Thyroid gland (tissue), 4 donors: Measurements from ENCODE around the gene SLC24A4.

Experiments
- POLR2A ChIP-seq, 2 donors: fragments of 450-650 bp; IDR thresholded peaks; one replicate each; pipeline ENCODE4 v1.6.1; 2017; ENCODE audit warnings: antibody characterized with exemption in 2 of 2, mild to moderate bottlenecking in 2 of 2, moderate library complexity in 1 of 2
- TF ChIP-seq, protein P1 (sequence below), 6 experiments: fragments of 200-600 bp in 3 of 6; fragments of 450-650 bp in 3 of 6; sonication (generic) in 3 of 6; IDR thresholded peaks; one replicate each; pipeline ENCODE4 v1.5.1; 2016 to 2019; ENCODE audit warnings: antibody characterized with exemption in 6 of 6, mild to moderate bottlenecking in 2 of 6, inconsistent platforms in 1 of 6, moderate library complexity in 1 of 6

DNA sequence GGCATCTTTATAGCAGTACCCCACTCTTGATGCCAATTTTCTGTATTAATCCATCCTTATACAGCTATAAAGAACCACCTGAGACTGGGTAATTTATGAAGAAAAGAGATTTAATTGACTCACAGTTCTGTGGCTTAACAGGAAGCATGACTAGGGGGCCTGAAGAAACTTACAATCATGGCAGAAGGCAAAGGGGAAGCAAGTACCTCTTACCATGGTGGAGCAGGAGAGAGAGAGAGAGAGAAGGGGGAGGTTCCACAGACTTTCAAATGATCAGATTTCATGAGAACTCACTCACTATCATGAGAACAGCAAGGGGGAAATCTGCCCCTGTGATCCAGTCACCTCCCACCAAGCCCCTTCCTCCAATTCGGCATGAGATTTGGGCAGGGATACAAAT is 84.4 kb downstream of the SLC24A4 start:
- TF ChIP-seq POLR2A (IDR thresholded peaks at IDR 0.05) = no peak
- TF ChIP-seq, protein P1, sequence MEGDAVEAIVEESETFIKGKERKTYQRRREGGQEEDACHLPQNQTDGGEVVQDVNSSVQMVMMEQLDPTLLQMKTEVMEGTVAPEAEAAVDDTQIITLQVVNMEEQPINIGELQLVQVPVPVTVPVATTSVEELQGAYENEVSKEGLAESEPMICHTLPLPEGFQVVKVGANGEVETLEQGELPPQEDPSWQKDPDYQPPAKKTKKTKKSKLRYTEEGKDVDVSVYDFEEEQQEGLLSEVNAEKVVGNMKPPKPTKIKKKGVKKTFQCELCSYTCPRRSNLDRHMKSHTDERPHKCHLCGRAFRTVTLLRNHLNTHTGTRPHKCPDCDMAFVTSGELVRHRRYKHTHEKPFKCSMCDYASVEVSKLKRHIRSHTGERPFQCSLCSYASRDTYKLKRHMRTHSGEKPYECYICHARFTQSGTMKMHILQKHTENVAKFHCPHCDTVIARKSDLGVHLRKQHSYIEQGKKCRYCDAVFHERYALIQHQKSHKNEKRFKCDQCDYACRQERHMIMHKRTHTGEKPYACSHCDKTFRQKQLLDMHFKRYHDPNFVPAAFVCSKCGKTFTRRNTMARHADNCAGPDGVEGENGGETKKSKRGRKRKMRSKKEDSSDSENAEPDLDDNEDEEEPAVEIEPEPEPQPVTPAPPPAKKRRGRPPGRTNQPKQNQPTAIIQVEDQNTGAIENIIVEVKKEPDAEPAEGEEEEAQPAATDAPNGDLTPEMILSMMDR (IDR thresholded peaks at IDR 0.05) = no peak
